GM12892 (cell line): ENCODE data around the gene HDGF.

Experiments
- POLR2AphosphoS5 ChIP-seq: IDR thresholded peaks from 2 replicates; pipeline ENCODE4 v1.6.1; 2011; ENCODE audit warnings: low read depth, low read length, control low read depth
- TAF1 ChIP-seq: IDR thresholded peaks from 2 replicates; pipeline ENCODE4 v1.6.1; 2011; ENCODE audit warnings: low read depth, mild to moderate bottlenecking, control low read depth, low read length, borderline replicate concordance

- no peak for TF ChIP-seq POLR2AphosphoS5
- no peak for TF ChIP-seq TAF1
Measured at GRCh38 chr1:156767879-156768604, 16.6 kb upstream of the HDGF start.
